HCT116 (cell line): ENCODE results near the gene WDR27. TPM values are rescaled to one million over a fixed set of nuclear protein-coding genes. Genes with fewer than 3 reads are reported as not detected.

Experiments
- ATAC-seq: fragments of 200-7000 bp; cut with Tn5 transposase; 2 replicates; pipeline ENCODE4 v1.9.1; 2020; ENCODE audit warnings: mild to moderate bottlenecking, moderate library complexity
- BruUV-seq: library from RNA; stranded (reverse); fragments of 400-500 nt; replicated peaks from 2 replicates; lab custom pipeline; 2021; lab: Mats Ljungman, UMichigan
- CTCF ChIA-PET: fragments of 300-600 bp; sonication (Branson Sonifier 250); formaldehyde crosslinking; loops from one replicate; lab custom pipeline; 2021; ENCODE audit warnings: antibody characterized with exemption; lab: Charles Lee
- POLR2A ChIA-PET: fragments of 300-600, 350-600 bp; sonication (Branson Sonifier 250); formaldehyde crosslinking; loops from one replicate; lab custom pipeline; 2021; ENCODE audit warnings: antibody characterized with exemption; lab: Charles Lee
- RAD21 ChIA-PET, 2 experiments: fragments of 300-600 bp; sonication (Branson Sonifier 250); formaldehyde crosslinking; loops; one replicate each; lab custom pipeline; 2023; ENCODE audit warnings: low total read pairs in 2 of 2; ENCODE audit not compliant: uncharacterized antibody in 2 of 2, unreplicated experiment in 2 of 2, low non-redundant PET in 1 of 2; lab: Charles Lee
- DNase-seq: peaks from one replicate; pipeline ENCODE4 v3.0.0-alpha.2; 2010; ENCODE audit warnings: low read depth, low spot score
- H2AFZ ChIP-seq: fragments of 200-600 bp; shearing (Covaris generic), sonication (generic); 2 replicates; pipeline ENCODE4 v1.6.1; 2017; ENCODE audit warnings: low read depth, mixed run types, mixed read lengths, antibody characterized with exemption, low read length; ENCODE audit not compliant: poor library complexity, severe bottlenecking
- H3K27ac ChIP-seq: 2 replicates; pipeline ENCODE4 v1.5.1; 2012; ENCODE audit warnings: low read depth, low read length
- H3K27me3 ChIP-seq: fragments of 200-600 bp; sonication (generic); 2 replicates; pipeline ENCODE4 v1.6.1; 2016; ENCODE audit warnings: mixed run types, low read length, mixed read lengths; ENCODE audit not compliant: insufficient read depth
- H3K36me3 ChIP-seq, 2 experiments: fragments of 200-500 bp in 1 of 2; fragments of 200-600 bp in 1 of 2; sonication (Bioruptor generic) in 1 of 2; sonication (generic) in 1 of 2; 2 replicates each; pipeline versions ENCODE4 v1.5.1 to v1.6.1; 2014 to 2016; ENCODE audit warnings: low read length in 2 of 2, inconsistent platforms in 1 of 2, mixed read lengths in 1 of 2, mixed run types in 1 of 2; ENCODE audit not compliant: insufficient read depth in 2 of 2, control insufficient read depth in 1 of 2
- H3K4me1 ChIP-seq, 2 experiments: fragments of 200-600 bp in 1 of 2; sonication (generic) in 1 of 2; 2 replicates each; pipeline versions ENCODE4 v1.5.1 to v1.6.1; 2012 to 2017; ENCODE audit warnings: low read length in 2 of 2, inconsistent platforms in 1 of 2, mild to moderate bottlenecking in 1 of 2, mixed read lengths in 1 of 2, mixed run types in 1 of 2, moderate library complexity in 1 of 2; ENCODE audit not compliant: insufficient read depth in 2 of 2, control insufficient read depth in 1 of 2
- H3K4me2 ChIP-seq: fragments of 200-600 bp; sonication (generic); 2 replicates; pipeline ENCODE4 v1.6.1; 2017; ENCODE audit warnings: mixed run types, low read length, mixed read lengths
- H3K4me3 ChIP-seq, 2 experiments: fragments of 200-600 bp in 1 of 2; sonication (generic) in 1 of 2; replicated peaks in 1 of 2; 2 replicates each; pipeline ENCODE4 v1.5.1; 2011 to 2016; ENCODE audit warnings: low read length in 2 of 2, control low read depth in 1 of 2, low read depth in 1 of 2, mild to moderate bottlenecking in 1 of 2, mixed read lengths in 1 of 2, mixed run types in 1 of 2
- H3K79me2 ChIP-seq: fragments of 200-600 bp; sonication (generic); 2 replicates; pipeline ENCODE4 v1.6.1; 2017; ENCODE audit warnings: mild to moderate bottlenecking, mixed run types, low read length, moderate library complexity, mixed read lengths; ENCODE audit not compliant: insufficient read depth
- H3K9ac ChIP-seq: fragments of 200-600 bp; sonication (generic); 2 replicates; pipeline ENCODE4 v1.6.1; 2016; ENCODE audit warnings: low read length, mixed read lengths
- H3K9me2 ChIP-seq: fragments of 200-600 bp; sonication (generic), shearing (Covaris generic); 2 replicates; pipeline ENCODE4 v1.6.1; 2017; ENCODE audit warnings: mixed run types, mild to moderate bottlenecking, moderate library complexity; ENCODE audit not compliant: insufficient read depth
- H3K9me3 ChIP-seq, 2 experiments: fragments of 200-500 bp in 1 of 2; fragments of 200-600 bp in 1 of 2; sonication (Bioruptor generic) in 1 of 2; sonication (generic) in 1 of 2; 2 replicates each; pipeline ENCODE4 v1.6.1; 2014 to 2017; ENCODE audit warnings: low read length in 2 of 2, mixed read lengths in 2 of 2, inconsistent platforms in 1 of 2, low read depth in 1 of 2, mild to moderate bottlenecking in 1 of 2, mixed run types in 1 of 2, moderate library complexity in 1 of 2; ENCODE audit not compliant: control insufficient read depth in 1 of 2, insufficient read depth in 1 of 2
- H4K20me1 ChIP-seq: fragments of 200-600 bp; sonication (generic), shearing (Covaris generic); 2 replicates; pipeline ENCODE4 v1.6.1; 2017; ENCODE audit warnings: mixed run types, mild to moderate bottlenecking, moderate library complexity; ENCODE audit not compliant: insufficient read depth
- CBX3 ChIP-seq: IDR thresholded peaks from 2 replicates; pipeline ENCODE4 v1.6.1; 2012; ENCODE audit warnings: low read depth
- CEBPB ChIP-seq: IDR thresholded peaks from 2 replicates; pipeline ENCODE4 v1.6.1; 2012; ENCODE audit warnings: low read depth
- CTCF ChIP-seq, 3 experiments: fragments of 200-600 bp in 1 of 3; sonication (generic) in 1 of 3; IDR thresholded peaks in 2 of 3; conservative IDR thresholded peaks in 1 of 3; 2 replicates each; pipeline ENCODE4 v1.5.1; 2012 to 2017; ENCODE audit warnings: low read depth in 2 of 3, low read length in 2 of 3, antibody characterized with exemption in 1 of 3, borderline replicate concordance in 1 of 3, control low read depth in 1 of 3, mild to moderate bottlenecking in 1 of 3, mixed read lengths in 1 of 3, mixed run types in 1 of 3, moderate library complexity in 1 of 3; ENCODE audit not compliant: insufficient read depth in 1 of 3
- EGR1 ChIP-seq: IDR thresholded peaks from 2 replicates; pipeline ENCODE4 v1.6.1; 2012; ENCODE audit warnings: low read depth
- ELF1 ChIP-seq: IDR thresholded peaks from 2 replicates; pipeline ENCODE4 v1.6.1; 2012; ENCODE audit warnings: low read depth, borderline replicate concordance
- EZH2phosphoT487 ChIP-seq: fragments of 200-600 bp; IDR thresholded peaks from 2 replicates; pipeline ENCODE4 v1.6.1; 2018; ENCODE audit warnings: antibody characterized with exemption, borderline replicate concordance
- FOSL1 ChIP-seq: IDR thresholded peaks from 2 replicates; pipeline ENCODE4 v1.6.1; 2012; ENCODE audit warnings: low read depth
- JUND ChIP-seq: IDR thresholded peaks from 2 replicates; pipeline ENCODE4 v1.6.1; 2012
- POLR2AphosphoS5 ChIP-seq: IDR thresholded peaks from 2 replicates; pipeline ENCODE4 v1.6.1; 2011; ENCODE audit warnings: mild to moderate bottlenecking, low read depth, low read length, moderate library complexity
- SIN3A ChIP-seq: IDR thresholded peaks from 2 replicates; pipeline ENCODE4 v1.6.1; 2012; ENCODE audit warnings: low read depth
- SP1 ChIP-seq: IDR thresholded peaks from 2 replicates; pipeline ENCODE4 v1.6.1; 2012; ENCODE audit warnings: low read depth
- YY1 ChIP-seq: IDR thresholded peaks from 2 replicates; pipeline ENCODE4 v1.6.1; 2011; ENCODE audit warnings: low read length, low read depth, moderate library complexity, mild to moderate bottlenecking; ENCODE audit not compliant: insufficient replicate concordance; ENCODE audit errors: extremely low read depth
- ZFX ChIP-seq: fragments of 450-650 bp; IDR thresholded peaks from 2 replicates; pipeline ENCODE4 v1.6.1; 2017
- ZNF274 ChIP-seq: fragments of 200-500 bp; sonication (Bioruptor generic); IDR thresholded peaks from 2 replicates; pipeline ENCODE4 v1.6.1; 2014; ENCODE audit warnings: mild to moderate bottlenecking, low read depth, low read length, inconsistent platforms
- intact Hi-C: fragments of 100-400 bp; cut with micrococcal nuclease; formaldehyde crosslinking; loops from 2 replicates; pipeline ENCODE4 v1.10.0; 2022
- total RNA-seq: library from RNA; stranded (reverse); gene quantifications from one replicate; pipeline ENCODE4 v1.2.1, GENCODE V29; 2021; ENCODE audit not compliant: unreplicated experiment
- TF ChIP-seq, protein P1 (sequence below): IDR thresholded peaks from 2 replicates; pipeline ENCODE4 v1.6.1; 2012
- TF ChIP-seq, protein P2 (sequence below): IDR thresholded peaks from 2 replicates; pipeline ENCODE4 v1.6.1; 2011; ENCODE audit warnings: mild to moderate bottlenecking, low read length, moderate library complexity; ENCODE audit not compliant: insufficient replicate concordance; ENCODE audit errors: extremely low read depth
- TF ChIP-seq, protein P3 (sequence below): IDR thresholded peaks from 2 replicates; pipeline ENCODE4 v1.6.1; 2012; ENCODE audit warnings: low read depth

The WDR27 gene
- total RNA-seq, 1 experiment from 2014 or later, result 60.6 TPM

DNA sequence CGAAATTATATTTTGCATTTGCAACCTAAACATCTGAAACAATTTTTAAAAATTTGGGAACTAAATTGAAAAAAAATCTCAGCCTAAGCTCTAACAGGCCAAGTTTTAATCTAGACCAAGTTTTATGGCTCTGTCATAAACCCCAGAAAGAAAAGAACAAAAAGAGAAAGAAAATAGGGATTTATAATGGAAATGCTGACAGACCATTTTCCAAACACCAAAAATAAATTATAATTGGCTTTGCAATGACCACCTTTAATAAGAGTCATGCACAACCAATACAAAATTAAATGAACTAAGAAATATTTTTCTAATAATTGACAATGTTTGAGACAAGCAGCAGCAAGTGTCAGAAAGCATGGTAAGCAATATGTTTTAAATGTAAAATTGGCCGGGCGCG, 72.6 kb downstream of the WDR27 start:
- Histone ChIP-seq H3K4me3 (no peak overlapping the region), H3K27me3 (no peaks in the 10 kb centered on the region), H3K9ac (no peak overlapping the region), H3K79me2 (no peaks in the 10 kb centered on the region), H3K4me1 (no peaks in the 10 kb centered on the region), H3K36me3 (peaks cover 0 to 7% of the 10 kb centered on the region in 2 experiments; a peak in 1 of 4 replicates), H3K9me3 (no peaks in the 10 kb centered on the region), H3K4me2 (no peak overlapping the region), H2AFZ (no peak overlapping the region), H3K9me2 (no peaks in the 10 kb centered on the region), H3K27ac (no peak overlapping the region), H4K20me1 (no peaks in the 10 kb centered on the region)
- ChIA-PET RAD21 (no interaction called here), CTCF (no interaction called here), POLR2A (no interaction called here)
- TF ChIP-seq SP1, result no peak
- TF ChIP-seq, protein P1, sequence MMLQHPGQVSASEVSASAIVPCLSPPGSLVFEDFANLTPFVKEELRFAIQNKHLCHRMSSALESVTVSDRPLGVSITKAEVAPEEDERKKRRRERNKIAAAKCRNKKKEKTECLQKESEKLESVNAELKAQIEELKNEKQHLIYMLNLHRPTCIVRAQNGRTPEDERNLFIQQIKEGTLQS, result no peak
- TF ChIP-seq ELF1, result no peak
- TF ChIP-seq EZH2phosphoT487, result no peak
- TF ChIP-seq FOSL1, result no peak
- no peak for TF ChIP-seq ZFX
- TF ChIP-seq, protein P2, sequence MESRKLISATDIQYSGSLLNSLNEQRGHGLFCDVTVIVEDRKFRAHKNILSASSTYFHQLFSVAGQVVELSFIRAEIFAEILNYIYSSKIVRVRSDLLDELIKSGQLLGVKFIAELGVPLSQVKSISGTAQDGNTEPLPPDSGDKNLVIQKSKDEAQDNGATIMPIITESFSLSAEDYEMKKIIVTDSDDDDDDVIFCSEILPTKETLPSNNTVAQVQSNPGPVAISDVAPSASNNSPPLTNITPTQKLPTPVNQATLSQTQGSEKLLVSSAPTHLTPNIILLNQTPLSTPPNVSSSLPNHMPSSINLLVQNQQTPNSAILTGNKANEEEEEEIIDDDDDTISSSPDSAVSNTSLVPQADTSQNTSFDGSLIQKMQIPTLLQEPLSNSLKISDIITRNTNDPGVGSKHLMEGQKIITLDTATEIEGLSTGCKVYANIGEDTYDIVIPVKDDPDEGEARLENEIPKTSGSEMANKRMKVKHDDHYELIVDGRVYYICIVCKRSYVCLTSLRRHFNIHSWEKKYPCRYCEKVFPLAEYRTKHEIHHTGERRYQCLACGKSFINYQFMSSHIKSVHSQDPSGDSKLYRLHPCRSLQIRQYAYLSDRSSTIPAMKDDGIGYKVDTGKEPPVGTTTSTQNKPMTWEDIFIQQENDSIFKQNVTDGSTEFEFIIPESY, result no peak
- TF ChIP-seq CTCF (IDR thresholded peaks at IDR 0.05 in 2 of 3, conservative IDR thresholded peaks at IDR 0.05 in 1 of 3; ENCODE audit: borderline replicate concordance in 1 of 3, insufficient read depth in 1 of 3, low read depth in 2 of 3, low read length in 2 of 3), result no peak
- no peak for TF ChIP-seq ZNF274
- TF ChIP-seq SIN3A, result no peak
- TF ChIP-seq, protein P3, sequence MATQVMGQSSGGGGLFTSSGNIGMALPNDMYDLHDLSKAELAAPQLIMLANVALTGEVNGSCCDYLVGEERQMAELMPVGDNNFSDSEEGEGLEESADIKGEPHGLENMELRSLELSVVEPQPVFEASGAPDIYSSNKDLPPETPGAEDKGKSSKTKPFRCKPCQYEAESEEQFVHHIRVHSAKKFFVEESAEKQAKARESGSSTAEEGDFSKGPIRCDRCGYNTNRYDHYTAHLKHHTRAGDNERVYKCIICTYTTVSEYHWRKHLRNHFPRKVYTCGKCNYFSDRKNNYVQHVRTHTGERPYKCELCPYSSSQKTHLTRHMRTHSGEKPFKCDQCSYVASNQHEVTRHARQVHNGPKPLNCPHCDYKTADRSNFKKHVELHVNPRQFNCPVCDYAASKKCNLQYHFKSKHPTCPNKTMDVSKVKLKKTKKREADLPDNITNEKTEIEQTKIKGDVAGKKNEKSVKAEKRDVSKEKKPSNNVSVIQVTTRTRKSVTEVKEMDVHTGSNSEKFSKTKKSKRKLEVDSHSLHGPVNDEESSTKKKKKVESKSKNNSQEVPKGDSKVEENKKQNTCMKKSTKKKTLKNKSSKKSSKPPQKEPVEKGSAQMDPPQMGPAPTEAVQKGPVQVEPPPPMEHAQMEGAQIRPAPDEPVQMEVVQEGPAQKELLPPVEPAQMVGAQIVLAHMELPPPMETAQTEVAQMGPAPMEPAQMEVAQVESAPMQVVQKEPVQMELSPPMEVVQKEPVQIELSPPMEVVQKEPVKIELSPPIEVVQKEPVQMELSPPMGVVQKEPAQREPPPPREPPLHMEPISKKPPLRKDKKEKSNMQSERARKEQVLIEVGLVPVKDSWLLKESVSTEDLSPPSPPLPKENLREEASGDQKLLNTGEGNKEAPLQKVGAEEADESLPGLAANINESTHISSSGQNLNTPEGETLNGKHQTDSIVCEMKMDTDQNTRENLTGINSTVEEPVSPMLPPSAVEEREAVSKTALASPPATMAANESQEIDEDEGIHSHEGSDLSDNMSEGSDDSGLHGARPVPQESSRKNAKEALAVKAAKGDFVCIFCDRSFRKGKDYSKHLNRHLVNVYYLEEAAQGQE, result no peak
- no peak for TF ChIP-seq YY1
- no peak for TF ChIP-seq JUND
- no peak for TF ChIP-seq POLR2AphosphoS5
- no peak for TF ChIP-seq CBX3
- no peak for TF ChIP-seq EGR1
- no peak for TF ChIP-seq CEBPB
- ATAC-seq (no peak), DNase-seq (no peak)
- BruUV-seq, result no TSS peak
- intact Hi-C loops, result no loop called here
